Mesenchymal stem cell (in vitro differentiated cells and primary cell): ENCODE measurements around the gene CD300LD.
"Not testable (repeated sequence)": the region's sequence is repeated elsewhere in the genome, so short reads cannot be mapped to it uniquely, and the experiment has no call there.

Source experiments
- DNase-seq: peaks from one replicate; pipeline ENCODE4 v3.0.0-alpha.2; 2013
- H2AFZ ChIP-seq: one replicate; pipeline ENCODE4 v1.6.1; 2013; ENCODE audit warnings: low read depth, mild to moderate bottlenecking, control low read depth, inconsistent platforms, low read length, moderate library complexity
- H2AK5ac ChIP-seq: 2 replicates; pipeline ENCODE4 v1.6.1; 2013; ENCODE audit warnings: low read length, moderate library complexity, mild to moderate bottlenecking, inconsistent platforms; ENCODE audit not compliant: severe bottlenecking
- H2BK120ac ChIP-seq: one replicate; pipeline ENCODE4 v1.6.1; 2013; ENCODE audit warnings: low read depth, mild to moderate bottlenecking, inconsistent platforms, low read length, moderate library complexity
- H2BK12ac ChIP-seq, 2 experiments: one replicate each; pipeline ENCODE4 v1.6.1; 2013; ENCODE audit warnings: inconsistent platforms in 2 of 2, low read length in 2 of 2, mild to moderate bottlenecking in 2 of 2, moderate library complexity in 2 of 2, control low read depth in 1 of 2
- H2BK15ac ChIP-seq: one replicate; pipeline ENCODE4 v1.6.1; 2013; ENCODE audit warnings: mild to moderate bottlenecking, low read depth, inconsistent platforms; ENCODE audit not compliant: poor library complexity, severe bottlenecking
- H2BK5ac ChIP-seq: 2 replicates; pipeline ENCODE4 v1.6.1; 2013; ENCODE audit warnings: low read depth, mild to moderate bottlenecking, low read length, control low read depth, inconsistent platforms; ENCODE audit not compliant: poor library complexity, severe bottlenecking
- H3K14ac ChIP-seq, 2 experiments: one replicate each; pipeline ENCODE4 v1.6.1; 2013; ENCODE audit warnings: inconsistent platforms in 2 of 2, low read length in 2 of 2, control low read depth in 1 of 2, mild to moderate bottlenecking in 1 of 2, moderate library complexity in 1 of 2
- H3K18ac ChIP-seq, 2 experiments: one replicate each; pipeline ENCODE4 v1.6.1; 2013; ENCODE audit warnings: inconsistent platforms in 2 of 2, low read length in 2 of 2, control low read depth in 1 of 2, low read depth in 1 of 2, mild to moderate bottlenecking in 1 of 2
- H3K23ac ChIP-seq, 2 experiments: one replicate each; pipeline ENCODE4 v1.6.1; 2013; ENCODE audit warnings: inconsistent platforms in 2 of 2, low read length in 2 of 2, mild to moderate bottlenecking in 2 of 2, moderate library complexity in 2 of 2, control low read depth in 1 of 2
- H3K27ac ChIP-seq: 2 replicates; pipeline ENCODE4 v1.5.1; 2013; ENCODE audit warnings: mild to moderate bottlenecking, moderate library complexity, low read length, control low read depth, inconsistent platforms; ENCODE audit not compliant: poor library complexity, severe bottlenecking
- H3K27me3 ChIP-seq, 2 experiments: 2 replicates each; pipeline versions ENCODE4 v1.6.1 to v1.7.0; 2013; ENCODE audit warnings: low read length in 2 of 2, mild to moderate bottlenecking in 2 of 2, moderate library complexity in 2 of 2, control low read depth in 1 of 2, inconsistent platforms in 1 of 2; ENCODE audit not compliant: control insufficient read depth in 1 of 2, insufficient read depth in 1 of 2
- H3K36me3 ChIP-seq, 2 experiments: 2 replicates each; pipeline versions ENCODE4 v1.6.1 to v1.7.0; 2013; ENCODE audit warnings: low read length in 2 of 2, control low read depth in 1 of 2, inconsistent platforms in 1 of 2, low read depth in 1 of 2, mild to moderate bottlenecking in 1 of 2; ENCODE audit not compliant: insufficient read depth in 2 of 2, control insufficient read depth in 1 of 2
- H3K4ac ChIP-seq, 2 experiments: one replicate each; pipeline ENCODE4 v1.6.1; 2013; ENCODE audit warnings: inconsistent platforms in 2 of 2, low read length in 2 of 2, mild to moderate bottlenecking in 2 of 2, moderate library complexity in 2 of 2, control low read depth in 1 of 2, low read depth in 1 of 2
- H3K4me1 ChIP-seq: 2 replicates; pipeline ENCODE4 v1.6.1; 2013; ENCODE audit warnings: low read depth, low read length, control low read depth; ENCODE audit not compliant: control insufficient read depth, insufficient read depth
- H3K4me2 ChIP-seq: 2 replicates; pipeline ENCODE4 v1.6.1; 2013; ENCODE audit warnings: low read length, mild to moderate bottlenecking, inconsistent platforms; ENCODE audit not compliant: poor library complexity, severe bottlenecking
- H3K4me3 ChIP-seq, 2 experiments: 2 replicates each; pipeline versions ENCODE4 v1.5.1 to v1.7.0; 2013; ENCODE audit warnings: low read length in 2 of 2, mild to moderate bottlenecking in 2 of 2, control low read depth in 1 of 2, low read depth in 1 of 2; ENCODE audit not compliant: insufficient read depth in 1 of 2
- H3K79me1 ChIP-seq: replicated peaks from 2 replicates; pipeline ENCODE4 v1.6.1; 2013; ENCODE audit warnings: mild to moderate bottlenecking, control low read depth, low read length, inconsistent platforms; ENCODE audit not compliant: poor library complexity, severe bottlenecking
- H3K9ac ChIP-seq: 2 replicates; pipeline ENCODE4 v1.7.0; 2013; ENCODE audit warnings: mild to moderate bottlenecking, low read length, moderate library complexity
- H3K9me3 ChIP-seq: 2 replicates; pipeline ENCODE4 v1.7.0; 2013; ENCODE audit warnings: mild to moderate bottlenecking, low read length; ENCODE audit not compliant: control insufficient read depth
- H4K8ac ChIP-seq: one replicate; pipeline ENCODE4 v1.6.1; 2013; ENCODE audit warnings: inconsistent platforms, mild to moderate bottlenecking, low read length, moderate library complexity
- H4K91ac ChIP-seq: one replicate; pipeline ENCODE4 v1.6.1; 2013; ENCODE audit warnings: mild to moderate bottlenecking, low read length, inconsistent platforms
- WGBS: methylation state at CpG from one replicate; pipeline ENCODE4 v1.1.7; 2013; ENCODE audit warnings: mixed read lengths; 5-methylcytosine and 5-hydroxymethylcytosine counted together

The CD300LD gene

DNA sequence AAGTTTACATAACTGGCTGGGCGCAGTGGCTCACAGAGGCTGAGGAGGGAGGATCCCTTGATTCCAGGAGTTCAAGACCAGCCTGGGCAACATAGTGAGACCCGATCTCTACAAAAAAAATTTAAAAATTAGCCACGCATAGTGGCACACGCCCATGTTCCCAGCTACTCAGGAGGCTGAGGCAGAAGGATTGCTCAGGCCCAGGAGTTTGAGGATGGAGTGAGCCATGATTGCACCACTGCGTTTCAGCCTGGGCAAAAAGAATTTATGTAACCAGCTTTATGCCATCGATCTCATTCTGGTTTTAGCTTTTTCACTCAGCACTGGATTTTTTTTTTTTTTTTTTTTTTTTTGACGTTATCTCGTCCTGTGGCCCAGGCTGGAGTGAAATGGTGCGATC lies 40.5 kb upstream of the CD300LD start:
- Histone ChIP-seq H3K23ac (no peak overlapping the region), H3K9me3 (no peaks in the 10 kb centered on the region), H2AK5ac (no peak overlapping the region), H3K4me2 (no peak overlapping the region), H3K18ac (no peak overlapping the region), H3K36me3 (no peaks in the 10 kb centered on the region), H2BK120ac (no peak overlapping the region), H2BK12ac (no peak overlapping the region), H2BK5ac (no peak overlapping the region), H3K4ac (no peak overlapping the region), H3K27ac (no peak overlapping the region), H4K91ac (no peak overlapping the region), H3K14ac (no peak overlapping the region), H2BK15ac (no peak overlapping the region), H2AFZ (no peak overlapping the region), H3K4me1 (peaks cover 1% of the 10 kb centered on the region), H3K9ac (no peak overlapping the region), H3K79me1 (no peaks in the 10 kb centered on the region), H4K8ac (no peak overlapping the region), H3K4me3 (no peak overlapping the region), H3K27me3 (peaks cover 3 to 51% of the 10 kb centered on the region in 2 experiments)
- DNase-seq: no peak
- WGBS: 77% methylated on average over 6 of the region's 9 CpGs

DNA sequence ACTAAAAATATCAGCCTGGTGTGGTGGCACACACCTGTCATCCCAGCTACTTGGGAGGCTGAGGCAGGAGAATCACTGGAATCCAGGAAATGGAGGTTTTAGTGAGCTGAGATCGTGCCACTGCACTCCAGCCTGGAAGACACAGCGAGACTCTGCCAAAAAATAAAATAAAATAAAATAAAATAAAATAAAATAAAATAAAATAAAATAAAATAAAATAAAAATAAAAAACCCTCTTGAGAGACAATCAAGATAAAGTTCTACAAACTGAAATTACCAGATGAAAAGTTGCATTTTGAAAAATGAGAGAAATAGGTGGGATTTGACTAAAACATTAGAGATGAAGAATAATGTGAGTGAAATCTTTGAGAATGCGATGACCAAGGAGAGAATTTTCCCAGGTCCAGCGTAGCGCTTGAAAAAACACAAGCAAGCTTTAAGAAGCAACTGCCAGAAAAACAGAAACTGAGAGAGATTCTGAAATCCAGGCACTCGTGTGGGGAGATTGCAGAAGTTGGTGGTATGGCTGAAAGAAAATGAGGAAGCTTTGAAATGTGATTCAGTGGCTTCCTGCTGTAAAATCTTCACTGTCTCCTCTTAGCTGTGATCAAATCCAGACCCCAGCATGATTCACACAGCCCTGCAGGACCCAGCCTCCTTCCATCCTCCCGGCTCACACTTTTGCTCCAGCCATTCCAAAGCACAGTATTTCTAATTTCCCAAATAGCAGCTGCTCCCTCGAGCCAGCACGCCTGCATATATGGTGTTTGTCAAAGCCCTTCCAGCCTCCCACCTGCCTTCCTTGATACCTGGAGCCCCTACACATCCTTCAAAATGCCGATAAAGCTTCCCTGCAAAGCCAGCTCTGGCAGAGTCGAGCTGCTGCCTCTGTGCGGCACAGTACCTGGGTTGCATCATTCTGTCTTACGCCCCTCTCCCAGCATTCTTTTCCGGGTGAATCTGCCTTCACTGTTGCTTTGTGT lies 39.7 kb upstream of the CD300LD start:
- DNase-seq: peak; percentile 72
- Histone ChIP-seq H2AK5ac (no peak overlapping the region), H3K9me3 (no peaks in the 10 kb centered on the region), H3K4me1 (peaks cover 1% of the 10 kb centered on the region), H3K9ac (peak overlapping the region; percentile 45), H3K79me1 (no peaks in the 10 kb centered on the region), H4K8ac (no peak overlapping the region), H2BK5ac (no peak overlapping the region), H3K18ac (no peak overlapping the region), H2AFZ (no peak overlapping the region), H3K27ac (no peak overlapping the region), H2BK120ac (no peak overlapping the region), H2BK15ac (no peak overlapping the region), H2BK12ac (no peak overlapping the region), H4K91ac (no peak overlapping the region), H3K27me3 (peaks cover 3 to 45% of the 10 kb centered on the region in 2 experiments), H3K4me3 (peak overlapping the region in 1 of 2 experiments; percentile 59), H3K23ac (no peak overlapping the region), H3K4me2 (no peak overlapping the region), H3K14ac (no peak overlapping the region), H3K36me3 (no peaks in the 10 kb centered on the region), H3K4ac (no peak overlapping the region)
- 6% methylated on average over 12 of the region's 14 CpGs for WGBS

DNA sequence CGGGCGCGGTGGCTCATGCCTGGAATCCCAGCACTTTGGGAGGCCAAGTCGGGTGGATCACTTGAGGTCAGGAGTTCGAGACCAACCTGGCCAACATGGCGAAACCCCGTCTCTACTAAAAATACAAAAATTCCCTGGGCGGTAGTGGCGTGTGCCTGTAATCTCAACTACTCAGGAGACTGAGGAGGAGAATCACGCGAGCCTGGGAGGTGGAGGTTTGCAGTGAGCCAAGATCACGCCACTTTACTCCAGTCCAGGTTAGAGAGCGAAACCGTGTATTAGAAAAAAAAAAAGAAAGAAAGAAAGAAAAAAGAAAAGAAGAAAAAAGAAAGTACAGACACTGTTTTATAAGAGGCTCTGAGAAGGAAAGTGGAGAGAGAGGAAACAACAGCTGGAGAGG lies 38.2 kb upstream of the CD300LD start:
- 90% methylated on average over 12 of the region's 14 CpGs for WGBS
- not testable (repeated sequence) for H2AFZ ChIP-seq, H2BK5ac ChIP-seq, H3K23ac ChIP-seq, H4K8ac ChIP-seq, H3K4me2 ChIP-seq, H4K91ac ChIP-seq, H3K9ac ChIP-seq, H3K4ac ChIP-seq, H3K36me3 ChIP-seq, H2AK5ac ChIP-seq, H2BK120ac ChIP-seq, H2BK15ac ChIP-seq, H3K14ac ChIP-seq, H2BK12ac ChIP-seq, H3K4me3 ChIP-seq, H3K9me3 ChIP-seq, H3K18ac ChIP-seq, DNase-seq, H3K4me1 ChIP-seq, H3K27ac ChIP-seq, H3K79me1 ChIP-seq
- peaks cover 2 to 42% of the 10 kb centered on the region in 2 experiments for H3K27me3 ChIP-seq

DNA sequence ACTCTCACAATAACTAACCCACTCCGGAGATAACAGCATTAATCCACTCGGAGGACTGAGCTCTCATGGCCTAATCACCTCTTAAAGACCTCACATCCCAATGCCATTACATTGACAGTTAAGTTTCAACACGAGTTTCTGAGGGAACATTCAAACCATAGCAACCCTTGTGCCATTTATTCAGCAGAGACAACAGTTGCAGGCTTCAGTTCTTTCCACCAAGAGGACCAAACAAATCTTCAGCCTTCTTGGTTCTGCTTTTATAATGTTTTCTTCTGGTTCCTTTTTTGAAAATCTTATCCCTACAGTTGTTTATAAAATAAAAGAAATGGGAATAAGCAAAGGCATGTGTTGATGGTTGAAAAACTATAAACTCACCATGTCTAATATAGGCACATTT lies 33.6 kb upstream of the CD300LD start:
- Histone ChIP-seq H2AFZ (no peak overlapping the region), H3K4me1 (no peaks in the 10 kb centered on the region), H3K23ac (no peak overlapping the region), H3K4ac (no peak overlapping the region), H3K9ac (no peak overlapping the region), H3K18ac (no peak overlapping the region), H2BK5ac (no peak overlapping the region), H3K9me3 (no peaks in the 10 kb centered on the region), H3K4me2 (no peak overlapping the region), H3K27ac (no peak overlapping the region), H3K14ac (no peak overlapping the region), H3K79me1 (no peaks in the 10 kb centered on the region), H4K91ac (no peak overlapping the region), H3K36me3 (no peaks in the 10 kb centered on the region), H2BK12ac (no peak overlapping the region), H2BK15ac (no peak overlapping the region), H4K8ac (no peak overlapping the region), H3K27me3 (peaks cover 0 to 42% of the 10 kb centered on the region in 2 experiments), H2BK120ac (no peak overlapping the region), H3K4me3 (no peak overlapping the region), H2AK5ac (no peak overlapping the region)
- WGBS: 41% methylated on average over 3 of the region's 3 CpGs
- no peak for DNase-seq
